K562 (cell line): ENCODE measurements around the gene TECPR2. TPM values are rescaled to one million over a fixed set of nuclear protein-coding genes. Genes with fewer than 3 reads are reported as not detected.

Experiments used
- ATAC-seq: fragments of 200-7000 bp; cut with Tn5 transposase; 3 replicates; pipeline ENCODE4 v1.9.1; 2020; ENCODE audit warnings: moderate library complexity
- BruUV-seq: library from RNA; stranded (reverse); fragments of 400-500 nt; replicated peaks from 2 replicates; lab custom pipeline; 2021; lab: Mats Ljungman, UMichigan
- CTCF ChIA-PET: fragments of 300-600 bp; formaldehyde crosslinking; extraction: SDS; loops from one replicate; lab custom pipeline; 2021; ENCODE audit warnings: low intra/inter-chr PET ratio; lab: Yijun Ruan, JAX
- POLR2A ChIA-PET: fragments of 300-600, 350-650 bp; sonication (Branson Sonifier 250); formaldehyde crosslinking; extraction: SDS; loops from one replicate; lab custom pipeline; 2021; ENCODE audit warnings: antibody characterized with exemption, inconsistent platforms; lab: Yijun Ruan, JAX
- DNase-seq, 4 experiments: peaks; one replicate each; pipeline versions ENCODE4 v3.0.0 to v3.0.0-alpha.2; 2011 to 2018; ENCODE audit warnings: low spot score in 3 of 4, mixed read lengths in 3 of 4; ENCODE audit errors: extremely low read depth in 1 of 4
- FAIRE-seq: peaks from 2 replicates; lab custom pipeline; 2011; peaks lifted over from hg19 to GRCh38; lab: Jason Lieb, UNC
- H2AFZ ChIP-seq: 2 replicates; pipeline ENCODE4 v1.6.0; 2011; ENCODE audit warnings: low read depth, low read length, control low read depth, inconsistent platforms
- H3K27ac ChIP-seq: fragments of 200-600 bp; 3 replicates; pipeline ENCODE4 v1.8.0; 2011; ENCODE audit warnings: low read depth, mild to moderate bottlenecking, control low read depth, inconsistent platforms, low read length, moderate library complexity, mixed read lengths; ENCODE audit errors: extremely low read depth
- H3K27me3 ChIP-seq, 2 experiments: fragments of 300-600 bp in 1 of 2; 2 replicates in 1 of 2; 3 replicates in 1 of 2; pipeline versions ENCODE4 v1.6.0 to v1.8.0; 2011; ENCODE audit warnings: inconsistent platforms in 2 of 2, low read length in 2 of 2, mild to moderate bottlenecking in 1 of 2, mixed read lengths in 1 of 2, moderate library complexity in 1 of 2; ENCODE audit not compliant: control insufficient read depth in 2 of 2, insufficient read depth in 2 of 2
- H3K36me3 ChIP-seq: fragments of 300-600 bp; 3 replicates; pipeline ENCODE4 v1.8.0; 2011; ENCODE audit warnings: mild to moderate bottlenecking, low read length, inconsistent platforms; ENCODE audit not compliant: control insufficient read depth, insufficient read depth
- H3K4me1 ChIP-seq, 2 experiments: fragments of 200-600 bp in 1 of 2; replicated peaks in 1 of 2; 2 replicates in 1 of 2; 3 replicates in 1 of 2; pipeline versions ENCODE4 v1.5.1 to v1.8.0; 2011; ENCODE audit warnings: inconsistent platforms in 2 of 2, low read length in 2 of 2, mild to moderate bottlenecking in 1 of 2, mixed read lengths in 1 of 2, moderate library complexity in 1 of 2; ENCODE audit not compliant: control insufficient read depth in 2 of 2, insufficient read depth in 2 of 2
- H3K4me2 ChIP-seq: 2 replicates; pipeline ENCODE4 v1.6.1; 2011; ENCODE audit warnings: low read length, control low read depth, inconsistent platforms, mixed read lengths; ENCODE audit not compliant: insufficient read depth
- H3K4me3 ChIP-seq: fragments of 200-600 bp; sonication (generic), shearing (Covaris generic); 2 replicates; pipeline ENCODE4 v1.5.1; 2016; ENCODE audit warnings: control low read depth, inconsistent platforms
- H3K79me2 ChIP-seq: fragments of 200-600 bp; 3 replicates; pipeline ENCODE4 v1.8.0; 2011; ENCODE audit warnings: low read length, inconsistent platforms; ENCODE audit not compliant: control insufficient read depth, insufficient read depth
- H3K9ac ChIP-seq, 2 experiments: 2 replicates each; pipeline versions ENCODE4 v1.6.0 to v1.6.1; 2011; ENCODE audit warnings: low read depth in 2 of 2, low read length in 2 of 2, control low read depth in 1 of 2, inconsistent platforms in 1 of 2, mild to moderate bottlenecking in 1 of 2, mixed read lengths in 1 of 2; ENCODE audit not compliant: insufficient read depth in 1 of 2
- H3K9me1 ChIP-seq: one replicate; pipeline ENCODE4 v1.6.0; 2011; ENCODE audit warnings: inconsistent platforms, mild to moderate bottlenecking, low read length, moderate library complexity; ENCODE audit not compliant: control insufficient read depth, insufficient read depth
- H3K9me3 ChIP-seq: replicated peaks from 2 replicates; pipeline ENCODE4 v1.5.1; 2011; ENCODE audit warnings: low read depth, low read length, inconsistent platforms; ENCODE audit not compliant: control insufficient read depth, insufficient read depth
- H4K20me1 ChIP-seq: replicated peaks from 2 replicates; pipeline ENCODE4 v1.6.1; 2011; ENCODE audit warnings: low read length, inconsistent platforms, mixed read lengths; ENCODE audit not compliant: control insufficient read depth, insufficient read depth
- ASH1L ChIP-seq: fragments of 450-650 bp; IDR thresholded peaks from 2 replicates; pipeline ENCODE4 v1.6.1; 2018; ENCODE audit warnings: borderline replicate concordance, mild to moderate bottlenecking, low read depth; ENCODE audit not compliant: partially characterized antibody
- GABPA ChIP-seq: fragments of 200-800 bp; sonication (Bioruptor generic); conservative IDR thresholded peaks from 2 replicates; pipeline ENCODE4 v1.6.1; 2016; ENCODE audit warnings: low read depth, missing genetic modification characterization, missing compliant biosample characterization
- GATAD2A ChIP-seq: fragments of 450-650 bp; IDR thresholded peaks from 2 replicates; pipeline ENCODE4 v1.6.1; 2017
- KHSRP ChIP-seq: fragments of 450-650 bp; IDR thresholded peaks from 2 replicates; pipeline ENCODE4 v1.6.1; 2017
- POLR3A ChIP-seq: IDR thresholded peaks from 2 replicates; pipeline ENCODE4 v1.6.1; 2011; ENCODE audit warnings: borderline replicate concordance, mild to moderate bottlenecking, moderate library complexity; ENCODE audit not compliant: insufficient read length, insufficient read depth; ENCODE audit errors: extremely low read depth
- RBM17 ChIP-seq: fragments of 200-400 bp; formaldehyde crosslinking; IDR thresholded peaks from 2 replicates; pipeline ENCODE4 v1.6.1; 2017; ENCODE audit warnings: low read depth, mild to moderate bottlenecking, low read length, borderline replicate concordance
- SP1 ChIP-seq: sonication (generic); formaldehyde crosslinking; IDR thresholded peaks from 2 replicates; pipeline ENCODE4 v1.8.1; 2022; ENCODE audit warnings: mild to moderate bottlenecking, missing genetic modification reagents
- TCF3 ChIP-seq: sonication (generic); formaldehyde crosslinking; IDR thresholded peaks from 2 replicates; pipeline ENCODE4 v1.4.0; 2020; ENCODE audit warnings: mild to moderate bottlenecking, missing genetic modification reagents
- TEAD2 ChIP-seq: fragments of 450-650 bp; IDR thresholded peaks from 2 replicates; pipeline ENCODE4 v1.6.1; 2016; ENCODE audit warnings: missing genetic modification characterization, control low read depth, missing compliant biosample characterization
- ZC3H4 ChIP-seq: sonication (generic); formaldehyde crosslinking; IDR thresholded peaks from 2 replicates; pipeline ENCODE4 v1.9.0; 2021; ENCODE audit warnings: missing genetic modification reagents, borderline replicate concordance
- ZNF124 ChIP-seq: sonication (generic); formaldehyde crosslinking; IDR thresholded peaks from 2 replicates; pipeline ENCODE4 v1.8.1; 2022; ENCODE audit warnings: missing genetic modification reagents
- ZNF239 ChIP-seq: fragments of 250-450 bp; sonication (Bioruptor Pico); IDR thresholded peaks from 2 replicates; pipeline ENCODE4 v1.4.0; 2020; ENCODE audit warnings: mild to moderate bottlenecking
- ZNF449 ChIP-seq: fragments of 250-450 bp; sonication (Bioruptor Pico); IDR thresholded peaks from 2 replicates; pipeline ENCODE4 v1.8.0; 2022; ENCODE audit warnings: moderate library complexity, mild to moderate bottlenecking, inconsistent platforms
- WGBS: fragments of 100-300 bp; shearing (Covaris generic); methylation state at CpG from one replicate; pipeline ENCODE4 v1.1.6; 2016; ENCODE audit warnings: low coverage, mixed read lengths; ENCODE audit not compliant: insufficient coverage; ENCODE audit errors: missing lambda C conversion rate; 5-methylcytosine and 5-hydroxymethylcytosine counted together
- in situ Hi-C: fragments of 300-500 bp; cut with MboI; formaldehyde crosslinking; loops from 4 replicates; pipeline ENCODE4 v1.15.0; 2018; ENCODE audit warnings: inconsistent platforms, mixed read lengths
- intact Hi-C: fragments of 100-400 bp; cut with micrococcal nuclease; formaldehyde crosslinking; loops from 2 replicates; pipeline ENCODE4 v1.14.2; 2022
- polyA plus RNA-seq, 8 experiments: library from polyadenylated mRNA; depleted of rRNA in 4 of 8; stranded (reverse) in 5 of 8; unstranded in 3 of 8; fragments of >200 nt; fragmentation: Nextera tagmentation in 2 of 8; fragmentation: Illumina TruSeq in 1 of 8; extraction: Ambion mirVana in 2 of 8; extraction: Trizol in 1 of 8; gene quantifications; 2 replicates each; pipeline versions ENCODE4 v1.2.1 to v1.2.3, GENCODE V29; 2011 to 2014; ENCODE audit warnings: inconsistent platforms in 1 of 8, missing spikeins in 1 of 8
- total RNA-seq, 7 experiments: library from RNA; depleted of rRNA in 6 of 7; stranded (reverse); fragments of >200 nt in 6 of 7; fragmentation: Illumina TruSeq in 2 of 7; extraction: Trizol in 2 of 7; gene quantifications; 2 replicates each; pipeline versions ENCODE4 v1.2.1 to v1.2.3, GENCODE V29; 2011 to 2021; ENCODE audit warnings: low replicate concordance in 1 of 7

Gene TECPR2
- total and polyA plus RNA-seq, 9 of the 15 experiments (the other 6 are each of a cell fraction or from before 2014, with no cell fraction given): 0.04 to 3.0 (median 0.83) TPM

DNA sequence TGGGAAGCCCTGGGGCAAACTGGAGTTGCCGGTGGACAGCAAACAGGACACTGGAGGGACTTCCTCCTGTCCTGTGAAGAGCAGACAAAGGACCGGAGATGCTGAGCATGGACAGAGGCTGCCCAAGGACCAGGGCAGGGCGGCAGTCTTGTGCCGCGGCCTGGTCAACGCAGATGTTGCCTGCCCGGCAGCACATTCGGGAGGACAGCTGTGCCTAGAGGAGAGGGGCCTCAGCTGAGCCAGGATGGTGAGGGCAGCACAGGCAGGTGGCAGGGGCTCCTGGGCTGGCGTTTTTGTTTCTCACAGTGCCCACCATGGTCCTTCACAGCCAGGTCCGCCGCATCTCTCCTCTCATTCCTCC is 133.6 kb downstream of the TECPR2 start:
- H3K36me3 ChIP-seq: no peaks in the 10 kb centered on the region
- in situ Hi-C loops (no loop called here), intact Hi-C loops (no loop called here)
- DNase-seq: no peak
- POLR2A ChIA-PET: interaction anchor here (0.6 kb wide), 1 partner anchor 56 kb away, joined by 4 read pairs; no protein-coding TSS in a partner anchor
- H3K9me3 ChIP-seq: no peaks in the 10 kb centered on the region
- H3K79me2 ChIP-seq: no peaks in the 10 kb centered on the region
- WGBS: 75% methylated on average over 5 of the region's 11 CpGs
- H4K20me1 ChIP-seq: no peaks in the 10 kb centered on the region
- no peak overlapping the region for H2AFZ ChIP-seq
- no peak overlapping the region for H3K27ac ChIP-seq
- no peak for FAIRE-seq
- H3K4me2 ChIP-seq: no peak overlapping the region
- H3K4me1 ChIP-seq: peaks cover 10 to 63% of the 10 kb centered on the region in 2 experiments; a peak in 4 of 5 replicates
- BruUV-seq: no TSS peak
- TF ChIP-seq ASH1L (no peak), GABPA (tag) (no peak), ZNF239 (CRISPR knock-in tag) (no peak), TCF3 (CRISPR knock-in tag) (no peak), GATAD2A (no peak), ZNF124 (CRISPR knock-in tag) (no peak), ZNF449 (no peak), ZC3H4 (CRISPR knock-in tag) (no peak), RBM17 (no peak), SP1 (no peak), POLR3A (no peak), KHSRP (no peak), TEAD2 (tag) (no peak)
- no peaks in the 10 kb centered on the region for H3K9me1 ChIP-seq
- CTCF ChIA-PET: no interaction called here
- no peak overlapping the region; a peak in 1 of 4 replicates for H3K9ac ChIP-seq
- ATAC-seq: no peak
- no peak overlapping the region for H3K4me3 ChIP-seq
- H3K27me3 ChIP-seq: no peaks in the 10 kb centered on the region
